ENCODE data around the gene ALPK1. TPM values are rescaled to one million over a fixed set of nuclear protein-coding genes. Genes with fewer than 3 reads are reported as not detected.

Gene ALPK1
- polyA plus RNA-seq, 2 of the 4 experiments (the other 2 are of a cell fraction) = 3.5 to 15.9 TPM

- WGBS (ENCODE audit: missing lambda C conversion rate) = 72% methylated on average over 3 of the region's 3 CpGs
- no peak overlapping the region for H3K4me3 ChIP-seq
- ATAC-seq = no peak
- DNase-seq (ENCODE audit: low read depth in 1 of 2, low spot score in 1 of 2) = no peak
- ChIA-PET POLR2A (no interaction called here), CTCF (no interaction called here)
- H3K4me2 ChIP-seq = no peak overlapping the region
- no peak for FAIRE-seq
- TF ChIP-seq BCL3 (IDR thresholded peaks at IDR 0.05) (no peak), HDAC2 (IDR thresholded peaks at IDR 0.05) (no peak), NFE2L2 (conservative IDR thresholded peaks at IDR 0.05; ENCODE audit: low read length) (no peak), ZC3H11A (IDR thresholded peaks at IDR 0.05) (no peak), EHF (CRISPR knock-in tag; IDR thresholded peaks at IDR 0.05) (no peak), CBX2 (IDR thresholded peaks at IDR 0.05; ENCODE audit: borderline replicate concordance, low read depth) (no peak), BHLHE40 (IDR thresholded peaks at IDR 0.05; ENCODE audit: low read depth, low read length) (no peak), PHF8 (IDR thresholded peaks at IDR 0.05; ENCODE audit: borderline replicate concordance, low read depth) (no peak), EP300 (IDR thresholded peaks at IDR 0.05) (no peak), HES2 (IDR thresholded peaks at IDR 0.05) (no peak), CTCF (IDR thresholded peaks at IDR 0.05) (no peak), ESRRA (IDR thresholded peaks at IDR 0.05; ENCODE audit: borderline replicate concordance, low read length) (no peak), HOXB13 (CRISPR knock-in tag; IDR thresholded peaks at IDR 0.05; ENCODE audit: low read depth) (no peak)
- 0 out of 3 replicates have a peak, but pooled peaks cover 3% of the 10 kb centered on the region for H3K9me3 ChIP-seq
- no peaks in the 10 kb centered on the region for H3K4me1 ChIP-seq
- H3K27ac ChIP-seq = no peak overlapping the region
Measured at GRCh38 chr4:112371361-112371760, 74.2 kb downstream of the ALPK1 start.

- 83% methylated on average over 2 of the region's 2 CpGs for WGBS (ENCODE audit: missing lambda C conversion rate)
- no peak for ATAC-seq
- ChIA-PET POLR2A (no interaction called here), CTCF (interaction anchor here (1.0 kb wide), 1 partner anchor 34 kb away, joined by 3 read pairs; no protein-coding TSS in a partner anchor)
- no peaks in the 10 kb centered on the region for H3K9me3 ChIP-seq
- no peak for DNase-seq (ENCODE audit: low read depth in 1 of 2, low spot score in 1 of 2)
- no peak overlapping the region for H3K4me2 ChIP-seq
- FAIRE-seq = no peak
- no peaks in the 10 kb centered on the region for H3K4me1 ChIP-seq
- H3K4me3 ChIP-seq = no peak overlapping the region
- H3K27ac ChIP-seq = no peak overlapping the region
- TF ChIP-seq EHMT2 (IDR thresholded peaks at IDR 0.05; ENCODE audit: low read depth) = no peak
- TF ChIP-seq MAX (IDR thresholded peaks at IDR 0.05) = no peak
- no peak for TF ChIP-seq JUN (IDR thresholded peaks at IDR 0.05)
- TF ChIP-seq ZNF302 (CRISPR knock-in tag; IDR thresholded peaks at IDR 0.05) = no peak
- no peak for TF ChIP-seq RNF2 (IDR thresholded peaks at IDR 0.05; ENCODE audit: borderline replicate concordance, low read depth)
- no peak for TF ChIP-seq PBX3 (IDR thresholded peaks at IDR 0.05)
- TF ChIP-seq REST (IDR thresholded peaks at IDR 0.05) = no peak
- TF ChIP-seq ATOH8 (CRISPR knock-in tag; IDR thresholded peaks at IDR 0.05; ENCODE audit: low read depth) = no peak
- TF ChIP-seq FOXS1 (CRISPR knock-in tag; IDR thresholded peaks at IDR 0.05) = no peak
- TF ChIP-seq FOSL2 (IDR thresholded peaks at IDR 0.05) = no peak
- no peak for TF ChIP-seq FOSL2 (CRISPR knock-in tag; IDR thresholded peaks at IDR 0.05)
- no peak for TF ChIP-seq NR3C1 (IDR thresholded peaks at IDR 0.05)
- no peak for TF ChIP-seq EP300 (IDR thresholded peaks at IDR 0.05)
- no peak for TF ChIP-seq HOXB5 (CRISPR knock-in tag; IDR thresholded peaks at IDR 0.05)
- TF ChIP-seq MYC (IDR thresholded peaks at IDR 0.05; ENCODE audit: borderline replicate concordance, low read length) = no peak
- TF ChIP-seq PHF8 (IDR thresholded peaks at IDR 0.05; ENCODE audit: borderline replicate concordance, low read depth) = no peak
- TF ChIP-seq MAFK (IDR thresholded peaks at IDR 0.05; ENCODE audit: partially characterized antibody) = no peak
- TF ChIP-seq HEYL (CRISPR knock-in tag; IDR thresholded peaks at IDR 0.05) = no peak
Measured at GRCh38 chr4:112374850-112375249, 77.7 kb downstream of the ALPK1 start.

Measured in A549 (cell line).